ENCODE results near the gene TAS2R41.

DNA sequence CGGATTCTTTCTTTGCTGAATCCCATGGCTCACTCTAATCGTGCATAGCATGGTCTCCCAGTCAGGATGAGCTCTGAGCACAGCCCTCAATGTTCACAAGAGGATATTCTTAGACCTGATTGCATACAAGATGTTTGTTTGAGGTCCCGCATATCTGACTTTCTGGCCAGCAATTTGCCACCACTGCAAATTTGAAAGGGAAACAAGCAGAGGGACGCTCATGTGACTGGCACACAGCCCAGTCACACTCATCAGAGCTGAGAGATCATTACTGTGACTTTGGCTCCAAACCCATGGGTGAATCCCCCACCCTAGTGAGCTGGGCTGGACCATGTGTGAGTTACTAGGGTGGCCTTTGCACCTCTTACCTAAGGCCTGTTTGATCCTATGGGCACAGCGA, 9.9 kb downstream of the TAS2R41 start:
- TF ChIP-seq POLR2AphosphoS5 (IDR thresholded peaks at IDR 0.05; ENCODE audit: borderline replicate concordance, low read depth, low read length) = no peak
- TF ChIP-seq EZH2 (IDR thresholded peaks at IDR 0.05) = no peak
